Brain pericyte (primary cell): Measurements from ENCODE around the gene NLK.
"Not testable (repeated sequence)": the region's sequence is repeated elsewhere in the genome, so short reads cannot be mapped to it uniquely, and the experiment has no call there.

Source experiments
- DNase-seq: peaks from one replicate; pipeline ENCODE4 v3.0.0-alpha.2; 2012; ENCODE audit warnings: low read depth, low spot score

NLK gene

GRCh38 chr17:28230607-28231006, 188.1 kb downstream of the NLK start:
- DNase-seq = not testable (repeated sequence)

GRCh38 chr17:28231624-28232023, 189.1 kb downstream of the NLK start:
- DNase-seq = not testable (repeated sequence)

- DNase-seq = not testable (repeated sequence)
Observed at GRCh38 chr17:28232966-28233870, 190.7 kb downstream of the NLK start.

- not testable (repeated sequence) for DNase-seq
Observed at GRCh38 chr17:28233872-28234856, 191.7 kb downstream of the NLK start.

GRCh38 chr17:28235066-28235700, 192.7 kb downstream of the NLK start:
- not testable (repeated sequence) for DNase-seq

GRCh38 chr17:28236033-28236653, 193.7 kb downstream of the NLK start:
- not testable (repeated sequence) for DNase-seq

- not testable (repeated sequence) for DNase-seq
Observed at GRCh38 chr17:28238547-28239270, 196.2 kb downstream of the NLK start.

- no peak for DNase-seq
Observed at GRCh38 chr17:28239271-28239624, 196.8 kb downstream of the NLK start.

GRCh38 chr17:28240688-28241340, 198.3 kb downstream of the NLK start:
- no peak for DNase-seq

GRCh38 chr17:28242791-28243190, 200.3 kb downstream of the NLK start:
- no peak for DNase-seq

GRCh38 chr17:28243268-28243667, 200.8 kb downstream of the NLK start:
- not testable (repeated sequence) for DNase-seq

- no peak for DNase-seq
Observed at GRCh38 chr17:28244446-28244845, 202.0 kb downstream of the NLK start.
